GM12873 (cell line): ENCODE measurements around the gene ABHD17B.

Source experiments
- TF ChIP-seq, protein P1 (sequence below): IDR thresholded peaks from 2 replicates; pipeline ENCODE4 v1.5.1; 2012; ENCODE audit warnings: low read depth, mild to moderate bottlenecking, moderate library complexity, low read length, control low read depth; ENCODE audit not compliant: insufficient read depth; ENCODE audit errors: missing control alignments

Gene ABHD17B

GRCh38 chr9:71850996-71851395 lies 60.0 kb downstream of the ABHD17B start:
- TF ChIP-seq, protein P1, sequence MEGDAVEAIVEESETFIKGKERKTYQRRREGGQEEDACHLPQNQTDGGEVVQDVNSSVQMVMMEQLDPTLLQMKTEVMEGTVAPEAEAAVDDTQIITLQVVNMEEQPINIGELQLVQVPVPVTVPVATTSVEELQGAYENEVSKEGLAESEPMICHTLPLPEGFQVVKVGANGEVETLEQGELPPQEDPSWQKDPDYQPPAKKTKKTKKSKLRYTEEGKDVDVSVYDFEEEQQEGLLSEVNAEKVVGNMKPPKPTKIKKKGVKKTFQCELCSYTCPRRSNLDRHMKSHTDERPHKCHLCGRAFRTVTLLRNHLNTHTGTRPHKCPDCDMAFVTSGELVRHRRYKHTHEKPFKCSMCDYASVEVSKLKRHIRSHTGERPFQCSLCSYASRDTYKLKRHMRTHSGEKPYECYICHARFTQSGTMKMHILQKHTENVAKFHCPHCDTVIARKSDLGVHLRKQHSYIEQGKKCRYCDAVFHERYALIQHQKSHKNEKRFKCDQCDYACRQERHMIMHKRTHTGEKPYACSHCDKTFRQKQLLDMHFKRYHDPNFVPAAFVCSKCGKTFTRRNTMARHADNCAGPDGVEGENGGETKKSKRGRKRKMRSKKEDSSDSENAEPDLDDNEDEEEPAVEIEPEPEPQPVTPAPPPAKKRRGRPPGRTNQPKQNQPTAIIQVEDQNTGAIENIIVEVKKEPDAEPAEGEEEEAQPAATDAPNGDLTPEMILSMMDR: no peak

DNA sequence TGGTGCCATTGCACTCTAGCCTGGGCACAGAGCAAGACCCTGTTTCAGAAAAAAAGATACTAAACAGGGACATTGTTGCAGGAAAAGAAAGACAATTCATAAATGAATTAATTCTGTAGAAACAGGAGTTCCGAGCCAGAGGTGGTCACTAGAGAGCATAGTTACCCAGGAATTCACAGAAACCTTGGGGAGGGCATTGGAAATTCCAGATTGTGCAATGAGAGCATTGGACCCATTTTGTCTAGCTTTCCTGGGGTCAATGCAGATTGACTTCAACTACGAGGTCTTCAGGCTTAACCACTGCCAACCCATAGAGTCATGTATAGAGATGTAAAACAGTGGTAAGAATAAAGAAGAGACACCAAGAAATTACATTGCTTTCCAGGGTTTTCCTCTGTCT lies 63.1 kb downstream of the ABHD17B start:
- TF ChIP-seq, protein P1: no peak

DNA sequence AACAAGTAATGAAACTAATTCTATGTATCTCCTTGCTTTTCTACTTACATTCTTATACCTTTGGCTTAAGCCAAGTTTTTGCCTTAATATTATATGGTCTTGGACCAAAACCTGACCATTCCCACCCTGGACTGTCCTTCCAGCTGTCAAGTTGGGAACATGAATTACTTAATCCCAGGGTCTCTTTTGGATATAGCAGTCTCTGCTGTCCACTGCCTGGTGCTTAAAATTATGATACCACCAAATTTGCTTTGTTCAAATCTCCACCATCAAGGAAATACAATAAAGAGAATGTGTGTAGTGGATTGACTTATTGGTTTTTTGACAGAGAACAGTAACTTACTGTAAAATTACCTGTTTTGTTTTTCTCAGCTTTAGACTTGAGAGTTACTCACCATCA lies 66.2 kb downstream of the ABHD17B start:
- TF ChIP-seq, protein P1: no peak

DNA sequence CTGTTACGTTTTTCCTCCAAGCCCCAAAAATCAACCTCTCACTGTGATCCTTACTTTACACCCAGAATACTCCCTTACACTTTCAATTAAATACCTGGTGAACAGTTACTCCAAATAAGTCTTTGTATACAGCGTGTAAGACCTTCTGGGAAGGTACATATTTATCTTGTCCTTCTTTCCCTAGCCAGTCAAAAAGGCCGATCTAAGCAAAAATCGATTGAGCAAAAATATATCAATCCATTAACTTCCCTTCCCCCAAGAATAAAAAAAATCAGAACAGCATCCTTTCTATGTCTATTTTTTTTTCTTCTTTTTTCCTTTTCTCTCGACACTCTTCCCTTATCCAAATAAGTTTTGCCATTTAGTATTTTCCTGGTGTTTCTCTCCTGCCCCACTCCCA lies 71.3 kb downstream of the ABHD17B start:
- TF ChIP-seq, protein P1: no peak

- TF ChIP-seq, protein P1: no peak
These were observed 75.4 kb downstream of the ABHD17B start for GRCh38 chr9:71835596-71835995.

GRCh38 chr9:71830929-71831328 lies 80.1 kb downstream of the ABHD17B start:
- TF ChIP-seq, protein P1: no peak

DNA sequence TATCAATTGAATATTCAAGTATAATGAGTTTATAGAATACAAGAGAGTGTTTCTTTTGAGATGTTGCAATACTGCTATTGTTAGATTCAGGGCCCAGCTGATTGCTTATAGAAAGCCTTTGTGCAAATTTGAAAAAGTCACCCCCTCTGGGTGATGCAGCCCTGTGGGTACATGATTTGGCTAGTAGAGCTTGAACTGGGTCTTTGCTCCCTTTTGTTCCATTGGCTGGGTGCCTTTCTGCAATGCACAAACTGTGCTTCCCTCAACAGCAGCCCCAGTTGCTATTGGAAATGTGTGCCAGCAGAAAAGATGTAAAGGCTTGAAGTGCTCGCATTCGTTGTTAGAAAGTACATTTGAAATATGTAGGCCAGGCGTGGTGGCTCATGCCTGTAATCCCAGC lies 80.8 kb downstream of the ABHD17B start:
- TF ChIP-seq, protein P1: no peak
